Cardiac fibroblast (primary cell): ENCODE measurements around the gene ALPG.
"Not testable (repeated sequence)": the region's sequence is repeated elsewhere in the genome, so short reads cannot be mapped to it uniquely, and the experiment has no call there.

Source experiments
- DNase-seq, 2 donors: peaks; one replicate each; pipeline versions ENCODE4 v3.0.0 to v3.0.0-alpha.2; 2010; ENCODE audit warnings: low read depth in 2 of 2
- H3K4me3 ChIP-seq, 2 donors: replicated peaks in 1 of 2; 1 replicate in 1 of 2; 2 replicates in 1 of 2; pipeline ENCODE4 v1.5.1; 2011; ENCODE audit warnings: low read depth in 2 of 2, low read length in 2 of 2, mild to moderate bottlenecking in 2 of 2, moderate library complexity in 1 of 2
- CTCF ChIP-seq: IDR thresholded peaks from one replicate; pipeline ENCODE4 v1.5.1; 2011; ENCODE audit warnings: low read depth, mild to moderate bottlenecking, low read length, inconsistent platforms

Gene ALPG

GRCh38 chr2:232365621-232366321, 40.9 kb upstream of the ALPG start:
- peak; percentile 53 for TF ChIP-seq CTCF
- DNase-seq = peak; percentile 33 to 38

GRCh38 chr2:232366461-232366860, 40.2 kb upstream of the ALPG start:
- not testable (repeated sequence) for H3K4me3 ChIP-seq, DNase-seq

More at GRCh38 chr2:232365621-232366321, 40.9 kb upstream of the ALPG start:
- no peak overlapping the region for H3K4me3 ChIP-seq

GRCh38 chr2:232367016-232367415, 39.6 kb upstream of the ALPG start:
- no peak for DNase-seq
- H3K4me3 ChIP-seq = no peak overlapping the region
- TF ChIP-seq CTCF = no peak

- no peak overlapping the region for H3K4me3 ChIP-seq
- no peak for DNase-seq
- no peak for TF ChIP-seq CTCF
Measured at GRCh38 chr2:232367591-232368233, 38.9 kb upstream of the ALPG start.

GRCh38 chr2:232368311-232368731, 38.3 kb upstream of the ALPG start:
- TF ChIP-seq CTCF = no peak
- H3K4me3 ChIP-seq = no peak overlapping the region
- DNase-seq = no peak

GRCh38 chr2:232369126-232369951, 37.3 kb upstream of the ALPG start:
- H3K4me3 ChIP-seq = no peak overlapping the region
- DNase-seq = no peak
- TF ChIP-seq CTCF = no peak

GRCh38 chr2:232370007-232370406, 36.6 kb upstream of the ALPG start:
- not testable (repeated sequence) for DNase-seq, H3K4me3 ChIP-seq
